ENCODE measurements around the gene TGDS.

TGDS gene

GRCh38 chr13:94602467-94602866 is 6.5 kb upstream of the TGDS start:
- no peak for DNase-seq (ENCODE audit: low read depth)
- peak overlapping the region; percentile 92 for H3K4me3 ChIP-seq (ENCODE audit: low read depth, low read length)

DNA sequence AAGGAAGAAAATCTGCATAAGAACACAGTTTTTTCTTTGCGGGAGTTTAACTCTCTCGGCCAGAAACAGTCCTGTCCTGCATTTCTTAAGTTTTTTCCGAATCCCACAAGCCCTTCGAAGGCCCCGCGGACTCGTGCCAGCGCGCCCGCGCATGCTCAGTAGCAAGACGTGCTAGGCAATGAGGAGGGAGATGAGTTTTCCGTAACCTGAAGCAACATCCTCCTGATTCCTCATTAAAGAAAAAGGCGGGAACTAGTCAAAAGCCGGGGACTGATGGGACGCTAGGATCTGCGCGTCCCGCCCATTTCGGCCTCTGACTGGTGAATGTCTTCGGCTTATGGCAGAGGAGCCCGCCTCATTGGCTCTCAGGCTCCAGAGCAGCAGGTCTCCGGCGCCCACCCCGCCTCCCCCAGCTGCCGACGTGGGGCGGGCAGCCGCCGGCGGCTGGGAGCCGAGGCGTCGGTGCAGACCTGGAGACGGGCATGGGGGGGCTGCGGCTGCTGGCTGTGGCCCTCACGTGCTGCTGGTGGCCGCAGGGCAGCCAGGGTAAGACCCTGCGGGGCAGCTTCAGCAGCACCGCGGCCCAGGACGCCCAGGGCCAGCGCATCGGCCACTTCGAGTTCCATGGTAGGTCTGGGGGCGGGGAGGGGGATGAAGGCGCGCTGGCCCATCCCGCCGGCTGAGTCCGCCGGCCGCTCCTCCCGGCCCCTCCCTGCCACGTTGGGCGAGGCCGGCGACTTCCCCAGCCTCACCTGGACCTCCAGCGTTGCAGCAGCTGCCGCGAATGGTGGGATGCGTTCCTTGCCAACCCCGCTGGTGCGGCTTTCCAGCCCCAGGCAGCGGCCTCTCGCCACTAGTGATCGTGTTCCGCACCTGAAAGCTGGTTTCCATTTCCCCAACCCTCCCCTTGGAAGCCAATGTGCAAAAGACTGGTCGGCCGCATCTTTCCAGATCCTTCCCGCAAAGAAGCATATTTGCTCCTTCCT is 5.8 kb upstream of the TGDS start, which contains the start of gene GPR180:
TSS of gene GPR180 (plus strand) at position 412 of the 986 bp plus-strand sequence. CDS start at position 483, 71 bp downstream.
- H3K4me3 ChIP-seq (ENCODE audit: low read depth, low read length), result peak within 1 kb of the TSS; percentile 92
- peak; percentile 99 for DNase-seq (ENCODE audit: low read depth)

DNA sequence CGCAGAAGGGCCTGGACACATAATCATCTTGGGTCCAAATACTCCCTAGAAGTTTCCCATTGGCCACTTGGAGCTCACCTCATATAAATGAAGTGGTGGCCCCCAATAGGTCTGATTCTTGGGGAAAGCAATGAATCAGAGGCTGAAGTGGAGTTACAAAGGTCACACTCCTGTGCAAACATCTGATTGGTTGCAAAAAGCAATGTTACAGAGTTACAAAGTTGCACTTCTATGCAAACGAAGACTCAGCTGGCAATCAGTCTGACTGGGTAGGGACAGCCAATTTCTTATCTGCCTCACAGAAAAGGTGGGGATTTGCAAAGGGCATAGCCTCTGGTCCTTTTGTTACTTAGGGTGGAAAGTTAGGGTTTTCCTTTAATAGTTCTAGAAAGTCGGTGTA is 3.9 kb upstream of the TGDS start:
- no peak for DNase-seq (ENCODE audit: low read depth)
- no peak overlapping the region for H3K4me3 ChIP-seq (ENCODE audit: low read depth, low read length)

GRCh38 chr13:94598281-94598680 is 2.3 kb upstream of the TGDS start:
- H3K4me3 ChIP-seq (ENCODE audit: low read depth, low read length), result no peak overlapping the region
- no peak for DNase-seq (ENCODE audit: low read depth)

DNA sequence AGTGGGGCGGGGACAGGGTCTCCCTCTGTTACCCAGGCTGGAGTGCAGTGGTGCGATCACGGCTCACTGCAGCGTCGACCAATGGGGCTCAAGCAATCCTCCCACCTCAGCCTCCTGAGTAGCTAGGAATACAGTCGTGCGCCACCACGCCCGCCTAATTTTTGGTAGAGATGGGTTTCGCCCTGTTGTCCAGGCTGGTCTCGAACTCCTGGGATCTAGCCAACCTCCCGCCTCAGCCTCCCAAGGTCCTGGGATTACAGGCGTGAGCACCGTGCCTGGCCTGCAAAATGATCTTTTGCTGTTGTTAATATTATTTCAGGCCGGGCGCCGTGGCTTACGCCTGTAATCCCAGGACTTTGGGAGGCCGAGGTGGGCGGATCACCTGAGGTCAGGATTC is 621 bp upstream of the TGDS start:
- no peak for DNase-seq (ENCODE audit: low read depth)
- H3K4me3 ChIP-seq (ENCODE audit: low read depth, low read length), result peak overlapping the region; percentile 98

GRCh38 chr13:94595001-94595949 is 677 bp downstream of the TGDS start:
- no peak for DNase-seq (ENCODE audit: low read depth)

DNA sequence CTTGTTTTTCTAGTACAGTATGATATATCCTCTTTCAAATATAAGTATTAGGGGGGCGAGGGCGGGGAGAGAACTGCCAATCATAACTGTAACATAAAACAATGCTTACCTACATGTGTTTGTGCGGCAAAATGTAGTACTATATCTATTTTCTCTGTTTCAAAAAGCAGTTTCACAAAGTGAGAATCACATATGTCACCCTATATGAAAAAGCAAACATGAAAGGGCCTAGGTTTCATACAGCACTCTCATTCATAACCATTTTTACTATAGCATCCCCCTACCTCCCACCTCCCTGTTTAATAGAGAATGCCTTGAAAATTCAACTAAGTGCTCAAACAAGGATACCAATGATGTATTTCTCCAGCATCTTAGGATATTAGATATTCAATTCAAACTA is 5.2 kb downstream of the TGDS start:
- H3K4me3 ChIP-seq (ENCODE audit: low read depth, low read length), result no peak overlapping the region
- DNase-seq (ENCODE audit: low read depth), result no peak

More at GRCh38 chr13:94595001-94595949, 677 bp downstream of the TGDS start:
- H3K4me3 ChIP-seq (ENCODE audit: low read depth, low read length), result peak overlapping the region; percentile 98

GRCh38 chr13:94588541-94588940 is 7.4 kb downstream of the TGDS start:
- no peak overlapping the region for H3K4me3 ChIP-seq (ENCODE audit: low read depth, low read length)
- no peak for DNase-seq (ENCODE audit: low read depth)

- DNase-seq (ENCODE audit: low read depth), result no peak
- no peak overlapping the region for H3K4me3 ChIP-seq (ENCODE audit: low read depth, low read length)
These were observed 9.6 kb downstream of the TGDS start for GRCh38 chr13:94586371-94586770.

GRCh38 chr13:94585543-94586101 is 10.3 kb downstream of the TGDS start:
- no peak for DNase-seq (ENCODE audit: low read depth)
- H3K4me3 ChIP-seq (ENCODE audit: low read depth, low read length), result no peak overlapping the region

DNA sequence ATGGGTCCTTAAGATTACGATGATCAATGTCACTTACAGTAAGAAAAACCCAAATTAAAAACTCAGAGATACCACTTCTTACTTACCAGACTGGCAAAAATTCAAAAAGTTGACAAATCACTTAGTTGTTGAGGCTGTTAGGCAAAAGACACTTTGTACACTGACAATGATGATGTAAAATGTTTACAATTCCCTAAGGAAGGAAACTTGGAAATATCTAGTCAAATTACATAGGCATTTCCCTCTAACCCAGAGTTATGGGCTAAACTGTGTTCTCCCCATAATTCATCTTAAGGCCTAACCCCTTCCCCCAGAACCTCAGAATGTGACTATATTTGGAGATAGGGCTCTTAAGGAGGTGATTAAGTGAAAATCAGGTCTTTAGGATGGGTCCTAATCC is 12.0 kb downstream of the TGDS start:
- no peak for DNase-seq (ENCODE audit: low read depth)
- H3K4me3 ChIP-seq (ENCODE audit: low read depth, low read length), result no peak overlapping the region

DNA sequence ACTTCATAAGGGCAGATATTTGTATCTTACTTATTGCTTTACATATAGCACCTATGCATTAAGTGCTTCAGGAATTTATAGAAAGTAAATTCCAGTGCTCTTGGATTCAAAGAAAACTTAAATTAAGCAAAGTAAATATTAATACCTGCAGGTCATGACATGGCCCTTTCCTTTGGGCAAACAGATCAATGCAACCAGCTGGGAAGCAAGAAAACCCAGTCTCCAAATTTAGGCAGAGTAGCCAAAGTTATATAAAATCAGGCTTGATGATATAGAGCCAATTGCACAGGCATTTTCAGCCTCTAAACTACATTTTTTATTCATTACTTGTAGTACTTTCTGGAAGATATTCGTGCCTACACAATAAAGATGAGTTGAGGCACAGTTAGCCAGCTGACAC is 16.9 kb downstream of the TGDS start:
- no peak overlapping the region for H3K4me3 ChIP-seq (ENCODE audit: low read depth, low read length)
- no peak for DNase-seq (ENCODE audit: low read depth)

DNA sequence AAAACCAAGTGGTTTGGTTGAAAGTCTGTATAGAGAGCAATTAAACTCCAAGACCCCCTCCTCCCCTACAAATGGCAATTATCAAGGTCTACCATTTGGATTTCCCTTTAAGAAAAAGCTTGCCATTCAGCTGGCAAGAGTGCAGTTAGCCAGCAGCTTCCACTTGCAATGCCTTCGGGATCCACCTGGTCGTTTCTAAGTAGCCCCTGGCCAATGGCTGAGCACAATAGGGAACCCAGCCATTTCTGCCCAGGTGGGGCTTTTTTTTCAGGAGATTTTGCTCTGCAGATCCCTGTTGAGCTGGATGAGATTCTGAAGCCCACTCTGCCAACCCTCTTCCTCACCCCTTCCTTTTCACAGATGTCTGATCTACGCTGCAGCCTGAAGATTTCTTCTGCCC is 26.3 kb downstream of the TGDS start:
- DNase-seq (ENCODE audit: low read depth), result no peak
- no peak overlapping the region for H3K4me3 ChIP-seq (ENCODE audit: low read depth, low read length)

DNA sequence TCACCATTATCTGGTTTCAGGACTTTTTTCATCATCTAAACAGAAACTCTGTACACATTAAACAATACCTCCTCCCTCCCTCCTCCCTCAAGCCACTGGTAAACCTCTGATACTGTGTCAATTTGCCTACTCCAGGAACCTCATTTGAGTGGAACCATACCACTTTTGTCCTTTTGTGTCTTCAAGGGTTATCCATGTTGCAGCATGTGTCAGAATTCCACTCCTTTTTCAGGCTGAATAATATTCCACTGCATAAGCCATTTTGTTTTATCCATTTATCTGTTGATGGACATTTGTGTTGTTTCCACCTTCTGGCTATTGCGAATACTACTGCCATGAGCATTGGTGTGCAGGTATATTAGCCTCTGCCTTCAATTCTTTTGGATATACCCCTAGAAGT is 27.5 kb downstream of the TGDS start:
- no peak for DNase-seq (ENCODE audit: low read depth)
- no peak overlapping the region for H3K4me3 ChIP-seq (ENCODE audit: low read depth, low read length)

- DNase-seq (ENCODE audit: low read depth), result no peak
- no peak overlapping the region for H3K4me3 ChIP-seq (ENCODE audit: low read depth, low read length)
These were observed 28.4 kb downstream of the TGDS start for GRCh38 chr13:94567581-94567980.

DNA sequence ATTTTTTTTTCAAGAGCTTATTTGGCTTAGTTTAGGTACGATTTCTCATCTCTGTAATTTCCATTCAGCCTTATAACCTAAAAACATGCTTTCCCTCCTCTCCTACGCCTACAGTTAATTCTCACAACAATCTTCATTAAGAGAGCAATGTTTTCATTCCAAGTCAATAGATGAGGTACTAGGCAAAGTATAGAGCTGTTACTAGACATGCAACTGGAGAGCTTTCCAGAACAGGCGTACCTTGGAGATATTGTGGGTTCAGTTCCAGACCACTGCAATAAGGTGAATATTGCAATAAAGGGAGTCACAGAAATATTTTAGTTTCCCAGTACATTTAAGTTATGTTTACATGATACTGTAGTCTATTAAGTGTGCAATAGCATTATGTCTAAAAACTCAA is 34.8 kb downstream of the TGDS start:
- no peak for DNase-seq (ENCODE audit: low read depth)
- H3K4me3 ChIP-seq (ENCODE audit: low read depth, low read length), result no peak overlapping the region

- H3K4me3 ChIP-seq (ENCODE audit: low read depth, low read length), result no peak overlapping the region
- DNase-seq (ENCODE audit: low read depth), result no peak
These were observed 35.8 kb downstream of the TGDS start for GRCh38 chr13:94560116-94560515.

DNA sequence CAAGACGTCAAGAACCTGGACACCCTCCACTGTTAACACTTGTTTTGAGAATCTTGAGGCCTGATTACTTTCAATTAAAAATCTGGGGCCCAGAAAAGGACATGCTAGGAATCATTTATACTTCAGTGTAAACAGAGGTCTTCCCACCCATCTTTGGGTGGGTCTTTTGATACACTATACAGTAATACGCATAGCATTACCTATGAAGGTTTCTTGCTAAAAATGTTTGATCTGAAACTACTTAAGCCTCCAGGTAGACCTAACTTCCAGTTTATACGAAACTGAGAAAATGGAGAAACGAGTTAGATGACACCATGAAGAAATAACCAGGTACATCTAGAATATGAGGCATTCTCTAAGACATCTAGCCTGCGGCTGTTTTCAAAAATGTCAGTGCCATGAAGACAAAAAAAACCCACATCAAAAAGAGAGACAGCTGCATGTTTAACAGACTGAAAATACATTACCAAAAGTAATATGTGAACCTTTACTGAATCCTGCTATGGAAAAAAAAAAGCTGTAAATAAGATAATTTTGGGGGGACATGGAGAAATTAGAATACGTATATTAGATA is 36.6 kb downstream of the TGDS start:
- no peak for DNase-seq (ENCODE audit: low read depth)

DNA sequence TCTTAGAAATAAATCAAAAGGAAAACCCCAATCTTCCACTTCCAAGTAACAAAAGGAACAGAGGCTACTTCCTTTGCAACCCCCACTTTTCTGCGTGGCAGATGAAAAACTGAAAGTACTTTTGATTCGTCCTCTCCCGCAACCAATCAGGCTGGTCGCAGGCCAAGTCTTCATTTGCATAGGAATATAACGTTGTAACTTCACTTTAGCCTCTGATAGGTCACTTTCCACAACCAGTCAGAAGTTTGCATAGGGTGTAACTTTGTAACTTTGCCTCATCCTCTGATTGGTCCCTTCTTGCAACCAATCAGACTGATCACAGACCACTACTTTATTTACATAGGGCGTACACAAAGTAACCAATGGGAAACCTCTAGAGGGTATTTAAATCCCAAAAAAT is 37.2 kb downstream of the TGDS start:
- H3K4me3 ChIP-seq (ENCODE audit: low read depth, low read length), result no peak overlapping the region
- DNase-seq (ENCODE audit: low read depth), result no peak

More for the DNA sequence above, 36.6 kb downstream of the TGDS start:
- H3K4me3 ChIP-seq (ENCODE audit: low read depth, low read length), result no peak overlapping the region

Data from skeletal muscle cell (primary cell).